ENCODE results near the gene EIF2AK2. TPM values are rescaled to one million over a fixed set of nuclear protein-coding genes. Genes with fewer than 3 reads are reported as not detected.

Gene EIF2AK2
- total and polyA plus RNA-seq, 12 donors: 5.6 to 48.5 (median 33.6) TPM

- DNase-seq: peak; percentile 95 to 98 (median 96)
- H3K36me3 ChIP-seq (replicated peaks in 1 of 2): peaks cover 0 to 4% of the 10 kb centered on the region in 2 donors
- 0 to 1% (median 1%) methylated on average over 29 to 74 of the region's 74 CpGs for WGBS, 4 donors
- no peaks in the 10 kb centered on the region for H3K27me3 ChIP-seq
- H3K27ac ChIP-seq: peak within 1 kb of the TSS; percentile 6 to 91 (median 73)
- peak; percentile 7 to 80 for TF ChIP-seq POLR2A (IDR thresholded peaks at IDR 0.05)
- TF ChIP-seq CTCF (IDR thresholded peaks at IDR 0.05): no peak
- H3K9me3 ChIP-seq (replicated peaks in 1 of 3): no peaks in the 10 kb centered on the region
- intact Hi-C loops (cut with DNase I): no loop called here
- H3K4me3 ChIP-seq: peak within 1 kb of the TSS; percentile 59 to 98 (median 81)
- H3K4me1 ChIP-seq (replicated peaks in 1 of 2): peaks cover 13 to 49% of the 10 kb centered on the region in 2 donors
These were observed 72.6 kb downstream of the EIF2AK2 start, which contains the start of the genes GPATCH11 and HEATR5B for GRCh38 chr2:37083873-37084794. TSS of gene GPATCH11 (plus strand) at chr2:37084518. CDS start at chr2:37088382, 3,864 bp downstream. TSS of gene HEATR5B (minus strand) at chr2:37084372. CDS start at chr2:37083414, 958 bp downstream.

- no peaks in the 10 kb centered on the region for H3K9me3 ChIP-seq (replicated peaks in 1 of 3)
- TF ChIP-seq POLR2A (IDR thresholded peaks at IDR 0.05) (no peak), CTCF (IDR thresholded peaks at IDR 0.05) (no peak)
- peak overlapping the region in 1 of 5 donors; percentile 14 for H3K27ac ChIP-seq
- DNase-seq: no peak
- H3K36me3 ChIP-seq (replicated peaks in 1 of 2): peaks cover 0 to 27% of the 10 kb centered on the region in 2 donors
- intact Hi-C loops (cut with DNase I): no loop called here
- H3K27me3 ChIP-seq: no peaks in the 10 kb centered on the region
- 47 to 64% (median 55%) methylated on average over 3 of the region's 3 CpGs for WGBS, 4 donors
- H3K4me1 ChIP-seq (replicated peaks in 1 of 2): peaks cover 10 to 47% of the 10 kb centered on the region in 2 donors
- H3K4me3 ChIP-seq: no peak overlapping the region
These were observed 76.1 kb downstream of the EIF2AK2 start for GRCh38 chr2:37080689-37081088.

- peaks cover 6 to 43% of the 10 kb centered on the region in 2 donors for H3K4me1 ChIP-seq (replicated peaks in 1 of 2)
- no peak overlapping the region for H3K4me3 ChIP-seq
- no peaks in the 10 kb centered on the region for H3K9me3 ChIP-seq (replicated peaks in 1 of 3)
- no peak for DNase-seq
- intact Hi-C loops (cut with DNase I): no loop called here
- no peak overlapping the region for H3K27ac ChIP-seq
- 71 to 84% (median 81%) methylated on average over 2 of the region's 2 CpGs for WGBS, 4 donors
- TF ChIP-seq CTCF (IDR thresholded peaks at IDR 0.05): no peak
- H3K36me3 ChIP-seq (replicated peaks in 1 of 2): peaks cover 0 to 27% of the 10 kb centered on the region in 2 donors
- no peaks in the 10 kb centered on the region for H3K27me3 ChIP-seq
These were observed 76.5 kb downstream of the EIF2AK2 start for GRCh38 chr2:37080266-37080665.

DNA sequence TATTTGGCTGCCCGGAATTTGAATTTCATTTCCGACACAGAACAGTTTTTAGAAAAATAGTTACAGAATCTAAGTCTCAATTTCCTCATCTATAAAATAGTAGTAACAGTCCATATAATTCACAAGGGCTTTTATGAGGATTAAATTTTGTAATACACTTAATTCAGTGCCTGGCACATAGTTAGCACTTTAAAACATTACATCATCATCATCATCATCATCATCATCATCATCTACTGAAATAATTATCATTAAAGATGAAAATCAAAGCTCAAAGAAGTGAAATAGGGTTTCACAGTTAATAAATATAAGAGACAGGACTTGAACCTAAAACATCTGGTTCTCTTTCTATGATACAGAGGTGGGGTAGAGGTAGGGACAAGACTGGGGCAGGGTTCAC is 85.8 kb downstream of the EIF2AK2 start:
- Histone ChIP-seq H3K36me3 (replicated peaks in 1 of 2) (peaks cover 0 to 52% of the 10 kb centered on the region in 2 donors), H3K4me1 (replicated peaks in 1 of 2) (no peaks in the 10 kb centered on the region), H3K4me3 (no peak overlapping the region), H3K27ac (no peak overlapping the region), H3K27me3 (no peaks in the 10 kb centered on the region), H3K9me3 (replicated peaks in 1 of 3) (no peaks in the 10 kb centered on the region)
- no peak for DNase-seq
- WGBS, 4 donors: 94 to 97% (median 95%) methylated on average over 2 of the region's 2 CpGs
- no peak for TF ChIP-seq CTCF (IDR thresholded peaks at IDR 0.05)
- no peak for TF ChIP-seq POLR2A (IDR thresholded peaks at IDR 0.05)
- intact Hi-C loops (cut with DNase I): no loop called here

Measured in adrenal gland (tissue), 12 donors.